Fibroblast of lung (primary cell): ENCODE measurements around the gene TMEM43. TPM values are rescaled to one million over a fixed set of nuclear protein-coding genes. Genes with fewer than 3 reads are reported as not detected.

Experiments used
- DNase-seq, 2 donors: peaks; one replicate each; pipeline versions ENCODE4 v3.0.0 to v3.0.0-alpha.2; 2010; ENCODE audit warnings: low read depth in 2 of 2
- H2AFZ ChIP-seq: 2 replicates; pipeline ENCODE4 v1.5.1; 2012; ENCODE audit warnings: low read length, control low read depth, inconsistent platforms
- H3K27ac ChIP-seq: 2 replicates; pipeline ENCODE4 v1.5.1; 2011; ENCODE audit warnings: low read length, control low read depth; ENCODE audit not compliant: insufficient read depth
- H3K27me3 ChIP-seq: 2 replicates; pipeline ENCODE4 v1.5.1; 2011; ENCODE audit warnings: mild to moderate bottlenecking, low read length; ENCODE audit not compliant: control insufficient read depth, insufficient read depth
- H3K36me3 ChIP-seq: 2 replicates; pipeline ENCODE4 v1.5.1; 2011; ENCODE audit warnings: low read length; ENCODE audit not compliant: control insufficient read depth, insufficient read depth
- H3K4me1 ChIP-seq: 2 replicates; pipeline ENCODE4 v1.5.1; 2011; ENCODE audit warnings: low read length; ENCODE audit not compliant: control insufficient read depth, insufficient read depth; ENCODE audit errors: extremely low read depth
- H3K4me2 ChIP-seq: 2 replicates; pipeline ENCODE4 v1.5.1; 2011; ENCODE audit warnings: low read length, control low read depth; ENCODE audit not compliant: insufficient read depth; ENCODE audit errors: extremely low read depth
- H3K4me3 ChIP-seq, 4 experiments: fragments of 200-600 bp in 1 of 4; sonication (generic) in 1 of 4; replicated peaks in 1 of 4; 2 replicates each; pipeline ENCODE4 v1.5.1; 2011 to 2016; ENCODE audit warnings: low read length in 4 of 4, low read depth in 3 of 4, mild to moderate bottlenecking in 3 of 4, control low read depth in 2 of 4, inconsistent platforms in 1 of 4, mixed read lengths in 1 of 4; ENCODE audit not compliant: insufficient read depth in 1 of 4; ENCODE audit errors: control extremely low read depth in 1 of 4
- H3K79me2 ChIP-seq: 2 replicates; pipeline ENCODE4 v1.5.1; 2012; ENCODE audit warnings: mild to moderate bottlenecking, low read length, inconsistent platforms; ENCODE audit not compliant: control insufficient read depth, insufficient read depth
- H3K9ac ChIP-seq: 2 replicates; pipeline ENCODE4 v1.5.1; 2011; ENCODE audit warnings: mild to moderate bottlenecking, low read length, control low read depth; ENCODE audit not compliant: insufficient read depth
- H3K9me3 ChIP-seq: 2 replicates; pipeline ENCODE4 v1.5.1; 2012; ENCODE audit warnings: low read depth, low read length; ENCODE audit not compliant: control insufficient read depth, insufficient read depth
- H4K20me1 ChIP-seq: 2 replicates; pipeline ENCODE4 v1.5.1; 2011; ENCODE audit warnings: low read length; ENCODE audit not compliant: control insufficient read depth, insufficient read depth; ENCODE audit errors: extremely low read depth
- EZH2 ChIP-seq: IDR thresholded peaks from 2 replicates; pipeline ENCODE4 v1.5.1; 2012; ENCODE audit warnings: low read length, control low read depth, mild to moderate bottlenecking; ENCODE audit errors: missing control alignments
- polyA plus RNA-seq, 2 donors: library from polyadenylated mRNA; depleted of rRNA in 1 of 2; stranded (reverse) in 1 of 2; unstranded in 1 of 2; fragments of >200 nt; gene quantifications; 2 replicates each; pipeline ENCODE4 v1.2.1, GENCODE V29; 2011 to 2012; ENCODE audit warnings: missing spikeins in 1 of 2
- total RNA-seq: library from RNA; depleted of rRNA; stranded (reverse); fragments of >200 nt; gene quantifications from 2 replicates; pipeline ENCODE4 v1.2.1, GENCODE V29; 2014
- TF ChIP-seq, protein P1 (sequence below), 2 donors: IDR thresholded peaks in 1 of 2; conservative IDR thresholded peaks in 1 of 2; 1 replicate in 1 of 2; 2 replicates in 1 of 2; pipeline ENCODE4 v1.5.1; 2011 to 2012; ENCODE audit warnings: low read length in 2 of 2, control low read depth in 1 of 2, inconsistent platforms in 1 of 2, low read depth in 1 of 2, mild to moderate bottlenecking in 1 of 2

Gene TMEM43
- total and polyA plus RNA-seq, 2 donors (not counting 1 experiment from before 2014, with no cell fraction given): 114 to 180 TPM

DNA sequence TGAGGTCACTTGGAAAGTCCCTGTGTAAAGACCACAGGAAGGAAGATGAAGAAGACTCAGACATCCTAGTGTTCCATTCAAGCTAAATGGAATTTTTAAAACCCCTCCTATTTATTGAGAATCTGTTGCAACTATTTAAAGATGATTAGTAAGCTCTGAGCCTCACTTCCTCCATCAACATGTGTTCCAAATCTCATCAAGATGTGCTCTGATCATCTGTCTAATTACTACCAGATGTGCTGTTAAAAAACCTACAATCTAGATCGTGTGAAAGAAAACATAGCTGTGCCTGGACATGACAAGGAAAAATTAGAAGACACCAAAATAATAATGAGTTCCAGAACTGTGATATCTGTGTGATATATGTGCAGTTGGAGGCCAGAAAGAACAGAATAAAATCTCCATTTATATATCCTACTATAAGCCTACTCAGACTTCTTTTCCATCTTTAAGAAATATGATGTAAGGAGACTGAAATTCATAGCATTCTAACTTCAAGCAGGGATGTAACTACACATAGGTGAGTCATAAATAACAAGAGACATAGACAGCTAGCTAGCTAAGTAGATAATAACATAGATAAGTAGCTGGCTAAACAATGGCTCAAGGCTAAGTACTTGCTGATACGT is 45.8 kb downstream of the TMEM43 start:
- DNase-seq: peak; percentile 50 to 84
- no peak overlapping the region for H2AFZ ChIP-seq
- no peaks in the 10 kb centered on the region for H3K27me3 ChIP-seq
- H4K20me1 ChIP-seq: no peaks in the 10 kb centered on the region
- H3K4me1 ChIP-seq: peaks cover 4% of the 10 kb centered on the region
- H3K9ac ChIP-seq: no peak overlapping the region
- peak overlapping the region; percentile 48 for H3K27ac ChIP-seq
- no peak for TF ChIP-seq EZH2
- TF ChIP-seq, protein P1, sequence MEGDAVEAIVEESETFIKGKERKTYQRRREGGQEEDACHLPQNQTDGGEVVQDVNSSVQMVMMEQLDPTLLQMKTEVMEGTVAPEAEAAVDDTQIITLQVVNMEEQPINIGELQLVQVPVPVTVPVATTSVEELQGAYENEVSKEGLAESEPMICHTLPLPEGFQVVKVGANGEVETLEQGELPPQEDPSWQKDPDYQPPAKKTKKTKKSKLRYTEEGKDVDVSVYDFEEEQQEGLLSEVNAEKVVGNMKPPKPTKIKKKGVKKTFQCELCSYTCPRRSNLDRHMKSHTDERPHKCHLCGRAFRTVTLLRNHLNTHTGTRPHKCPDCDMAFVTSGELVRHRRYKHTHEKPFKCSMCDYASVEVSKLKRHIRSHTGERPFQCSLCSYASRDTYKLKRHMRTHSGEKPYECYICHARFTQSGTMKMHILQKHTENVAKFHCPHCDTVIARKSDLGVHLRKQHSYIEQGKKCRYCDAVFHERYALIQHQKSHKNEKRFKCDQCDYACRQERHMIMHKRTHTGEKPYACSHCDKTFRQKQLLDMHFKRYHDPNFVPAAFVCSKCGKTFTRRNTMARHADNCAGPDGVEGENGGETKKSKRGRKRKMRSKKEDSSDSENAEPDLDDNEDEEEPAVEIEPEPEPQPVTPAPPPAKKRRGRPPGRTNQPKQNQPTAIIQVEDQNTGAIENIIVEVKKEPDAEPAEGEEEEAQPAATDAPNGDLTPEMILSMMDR (conservative IDR thresholded peaks at IDR 0.05 in 1 of 2, IDR thresholded peaks at IDR 0.05 in 1 of 2; ENCODE audit: low read depth in 1 of 2, low read length in 2 of 2): no peak
- peaks cover 15% of the 10 kb centered on the region for H3K79me2 ChIP-seq
- H3K36me3 ChIP-seq: peaks cover 23% of the 10 kb centered on the region
- H3K9me3 ChIP-seq: no peaks in the 10 kb centered on the region
- H3K4me3 ChIP-seq: no peak overlapping the region
- no peak overlapping the region for H3K4me2 ChIP-seq

DNA sequence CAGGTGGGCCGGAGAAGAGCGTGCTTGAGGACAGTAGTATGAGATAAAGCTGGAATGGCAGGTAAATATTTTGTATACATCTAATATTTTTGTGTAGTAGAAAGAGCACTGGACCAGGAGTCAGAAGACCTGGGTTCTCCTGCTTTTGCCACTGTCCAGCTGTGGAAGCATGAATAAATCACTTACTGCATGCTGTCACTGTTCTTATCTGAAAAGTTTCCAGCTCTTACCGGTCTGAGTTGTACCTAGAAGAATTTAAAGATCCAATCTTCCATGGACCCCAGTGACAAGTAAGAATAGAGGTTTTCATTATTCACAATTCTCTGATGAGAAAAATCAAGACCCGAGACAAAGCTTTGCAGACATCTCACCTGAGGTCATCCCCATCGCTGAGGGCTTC is 47.6 kb downstream of the TMEM43 start:
- Histone ChIP-seq H3K9ac (no peak overlapping the region), H3K27ac (no peak overlapping the region), H3K36me3 (peaks cover 20% of the 10 kb centered on the region), H3K27me3 (no peaks in the 10 kb centered on the region), H3K9me3 (no peaks in the 10 kb centered on the region), H3K79me2 (peaks cover 33% of the 10 kb centered on the region), H3K4me1 (peaks cover 4% of the 10 kb centered on the region), H4K20me1 (no peaks in the 10 kb centered on the region), H2AFZ (no peak overlapping the region), H3K4me2 (no peak overlapping the region), H3K4me3 (no peak overlapping the region)
- TF ChIP-seq, protein P1 (conservative IDR thresholded peaks at IDR 0.05 in 1 of 2, IDR thresholded peaks at IDR 0.05 in 1 of 2; ENCODE audit: low read depth in 1 of 2, low read length in 2 of 2): no peak
- TF ChIP-seq EZH2: no peak
- DNase-seq: no peak

DNA sequence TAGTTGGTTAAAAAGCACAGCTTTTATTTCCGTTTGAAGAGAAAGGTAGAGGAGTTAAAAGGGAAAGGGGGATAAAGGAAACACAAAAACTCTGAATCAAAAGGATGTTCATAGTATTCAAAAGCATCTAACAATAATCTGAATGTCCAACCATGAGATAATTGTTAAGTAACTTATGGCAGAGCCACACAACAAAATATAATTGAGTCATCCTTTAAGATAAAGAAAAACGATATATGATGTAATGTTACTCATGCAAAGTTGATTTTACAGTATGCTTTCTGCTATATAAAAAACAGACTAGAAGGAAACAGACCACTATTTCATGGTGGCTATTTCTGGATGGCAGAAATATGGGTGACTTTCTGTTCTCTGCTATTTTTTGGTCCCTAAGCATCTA is 49.6 kb downstream of the TMEM43 start:
- no peak overlapping the region for H3K9ac ChIP-seq

More for the DNA sequence above, 49.6 kb downstream of the TMEM43 start:
- H3K4me2 ChIP-seq: peak overlapping the region; percentile 13
- H3K27me3 ChIP-seq: no peaks in the 10 kb centered on the region
- H2AFZ ChIP-seq: no peak overlapping the region
- no peaks in the 10 kb centered on the region for H3K9me3 ChIP-seq
- peaks cover 6% of the 10 kb centered on the region for H3K36me3 ChIP-seq
- peaks cover 40% of the 10 kb centered on the region for H3K79me2 ChIP-seq
- H3K27ac ChIP-seq: no peak overlapping the region
- H3K4me1 ChIP-seq: peaks cover 4% of the 10 kb centered on the region
- TF ChIP-seq, protein P1 (conservative IDR thresholded peaks at IDR 0.05 in 1 of 2, IDR thresholded peaks at IDR 0.05 in 1 of 2; ENCODE audit: low read depth in 1 of 2, low read length in 2 of 2): no peak
- no peak for TF ChIP-seq EZH2
- H3K4me3 ChIP-seq: no peak overlapping the region
- DNase-seq: peak in 1 of 2 donors; percentile 15
- H4K20me1 ChIP-seq: no peaks in the 10 kb centered on the region
